Measurements from ENCODE around the gene NEK5. TPM values are rescaled to one million over a fixed set of nuclear protein-coding genes. Genes with fewer than 3 reads are reported as not detected.
A peak's percentile ranks its signal among the peaks of the same experiment; 100 is the strongest.
"Not testable (repeated sequence)": the region's sequence is repeated elsewhere in the genome, so short reads cannot be mapped to it uniquely, and the experiment has no call there.

Gene NEK5
- total RNA-seq, 1 experiment from 2014 or later = 0.07 TPM

DNA sequence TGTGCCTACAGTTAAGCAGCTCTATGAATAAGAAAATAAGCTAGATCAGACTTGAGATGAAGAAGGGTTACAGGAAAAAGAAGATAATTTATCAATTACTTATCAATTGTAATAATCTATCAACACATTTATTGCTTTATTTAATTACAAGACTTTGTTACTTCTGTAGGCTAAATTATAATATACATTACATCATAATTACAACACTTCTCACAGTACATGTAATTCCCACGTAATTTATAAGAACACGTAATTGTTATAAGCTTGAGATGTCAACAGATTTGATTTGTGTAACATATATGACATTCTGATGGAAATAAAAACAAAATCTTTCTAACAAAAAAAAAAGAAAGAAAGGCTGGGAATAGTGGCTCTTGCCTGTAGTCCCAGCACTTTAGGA, 36.8 kb downstream of the NEK5 start:
- H3K4me2 ChIP-seq (ENCODE audit: low read length) = no peak overlapping the region
- TF ChIP-seq EZH2phosphoT487 (IDR thresholded peaks at IDR 0.05; ENCODE audit: borderline replicate concordance, low read length) = no peak
- TF ChIP-seq, protein P1, sequence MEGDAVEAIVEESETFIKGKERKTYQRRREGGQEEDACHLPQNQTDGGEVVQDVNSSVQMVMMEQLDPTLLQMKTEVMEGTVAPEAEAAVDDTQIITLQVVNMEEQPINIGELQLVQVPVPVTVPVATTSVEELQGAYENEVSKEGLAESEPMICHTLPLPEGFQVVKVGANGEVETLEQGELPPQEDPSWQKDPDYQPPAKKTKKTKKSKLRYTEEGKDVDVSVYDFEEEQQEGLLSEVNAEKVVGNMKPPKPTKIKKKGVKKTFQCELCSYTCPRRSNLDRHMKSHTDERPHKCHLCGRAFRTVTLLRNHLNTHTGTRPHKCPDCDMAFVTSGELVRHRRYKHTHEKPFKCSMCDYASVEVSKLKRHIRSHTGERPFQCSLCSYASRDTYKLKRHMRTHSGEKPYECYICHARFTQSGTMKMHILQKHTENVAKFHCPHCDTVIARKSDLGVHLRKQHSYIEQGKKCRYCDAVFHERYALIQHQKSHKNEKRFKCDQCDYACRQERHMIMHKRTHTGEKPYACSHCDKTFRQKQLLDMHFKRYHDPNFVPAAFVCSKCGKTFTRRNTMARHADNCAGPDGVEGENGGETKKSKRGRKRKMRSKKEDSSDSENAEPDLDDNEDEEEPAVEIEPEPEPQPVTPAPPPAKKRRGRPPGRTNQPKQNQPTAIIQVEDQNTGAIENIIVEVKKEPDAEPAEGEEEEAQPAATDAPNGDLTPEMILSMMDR (conservative IDR thresholded peaks at IDR 0.05; ENCODE audit: low read depth, low read length) = no peak
- no peak for TF ChIP-seq EZH2 (IDR thresholded peaks at IDR 0.05; ENCODE audit: low read length, unreplicated experiment)
- H2AFZ ChIP-seq (ENCODE audit: low read length) = no peak overlapping the region
- H3K36me3 ChIP-seq (ENCODE audit: low read depth, low read length) = no peaks in the 10 kb centered on the region
- no TSS peak for BruUV-seq (replicated peaks)
- H3K9me2 ChIP-seq (replicated peaks; ENCODE audit: low read length) = no peaks in the 10 kb centered on the region
- CTCF ChIA-PET = no interaction called here
- ATAC-seq = no peak
- no peaks in the 10 kb centered on the region for H3F3A ChIP-seq (ENCODE audit: low read length, unreplicated experiment)
- POLR2A ChIA-PET (ENCODE audit: unreplicated experiment) = no interaction called here
- no peak overlapping the region for H3K4me3 ChIP-seq (ENCODE audit: low read length)
- intact Hi-C loops (cut with micrococcal nuclease) = no loop called here
- no peaks in the 10 kb centered on the region for H3K9me3 ChIP-seq (ENCODE audit: low read length)
- DNase-seq = no peak
- H3K4me1 ChIP-seq (ENCODE audit: insufficient read depth, low read length) = no peaks in the 10 kb centered on the region
- H3K27me3 ChIP-seq (ENCODE audit: low read length) = no peaks in the 10 kb centered on the region
- H3K9ac ChIP-seq (ENCODE audit: low read length) = no peak overlapping the region
- H3K79me2 ChIP-seq (ENCODE audit: low read length) = no peaks in the 10 kb centered on the region
- H3K27ac ChIP-seq (ENCODE audit: low read length) = no peak overlapping the region
- H4K20me1 ChIP-seq (ENCODE audit: low read length) = no peaks in the 10 kb centered on the region

DNA sequence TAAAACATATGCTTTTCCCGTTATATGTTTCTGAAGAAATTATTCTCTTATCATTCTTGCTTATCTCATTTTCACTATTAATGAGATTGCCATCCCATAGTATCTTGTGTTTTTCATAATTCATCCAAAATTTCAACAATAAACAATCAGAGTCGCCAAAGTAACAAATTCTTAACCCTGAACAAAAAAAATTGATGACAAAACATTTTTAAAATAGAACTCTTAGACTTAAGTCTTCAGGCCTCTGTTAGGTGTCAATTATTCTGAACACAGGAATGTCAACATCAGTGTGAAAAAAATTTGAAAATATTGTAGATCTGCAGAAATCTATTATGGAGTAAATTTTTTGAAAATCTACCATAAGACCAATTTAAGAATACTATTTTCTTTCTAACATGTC, 37.4 kb downstream of the NEK5 start:
- H3K27ac ChIP-seq (ENCODE audit: low read length) = no peak overlapping the region
- no peak for DNase-seq
- H3K4me3 ChIP-seq (ENCODE audit: low read length) = no peak overlapping the region
- no peaks in the 10 kb centered on the region for H3K79me2 ChIP-seq (ENCODE audit: low read length)
- ChIA-PET CTCF (no interaction called here), POLR2A (ENCODE audit: unreplicated experiment) (no interaction called here)
- no peak overlapping the region for H3K4me2 ChIP-seq (ENCODE audit: low read length)
- intact Hi-C loops (cut with micrococcal nuclease) = no loop called here
- H3K27me3 ChIP-seq (ENCODE audit: low read length) = no peaks in the 10 kb centered on the region
- H3F3A ChIP-seq (ENCODE audit: low read length, unreplicated experiment) = no peaks in the 10 kb centered on the region
- no peaks in the 10 kb centered on the region for H3K9me3 ChIP-seq (ENCODE audit: low read length)
- no TSS peak for BruUV-seq (replicated peaks)
- no peak for TF ChIP-seq EZH2phosphoT487 (IDR thresholded peaks at IDR 0.05; ENCODE audit: borderline replicate concordance, low read length)
- TF ChIP-seq, protein P1 (conservative IDR thresholded peaks at IDR 0.05; ENCODE audit: low read depth, low read length) = no peak
- no peak for TF ChIP-seq EZH2 (IDR thresholded peaks at IDR 0.05; ENCODE audit: low read length, unreplicated experiment)
- H3K9me2 ChIP-seq (replicated peaks; ENCODE audit: low read length) = no peaks in the 10 kb centered on the region
- H2AFZ ChIP-seq (ENCODE audit: low read length) = no peak overlapping the region
- H4K20me1 ChIP-seq (ENCODE audit: low read length) = no peaks in the 10 kb centered on the region
- no peaks in the 10 kb centered on the region for H3K36me3 ChIP-seq (ENCODE audit: low read depth, low read length)
- H3K4me1 ChIP-seq (ENCODE audit: insufficient read depth, low read length) = no peaks in the 10 kb centered on the region
- no peak overlapping the region for H3K9ac ChIP-seq (ENCODE audit: low read length)
- ATAC-seq = no peak

DNA sequence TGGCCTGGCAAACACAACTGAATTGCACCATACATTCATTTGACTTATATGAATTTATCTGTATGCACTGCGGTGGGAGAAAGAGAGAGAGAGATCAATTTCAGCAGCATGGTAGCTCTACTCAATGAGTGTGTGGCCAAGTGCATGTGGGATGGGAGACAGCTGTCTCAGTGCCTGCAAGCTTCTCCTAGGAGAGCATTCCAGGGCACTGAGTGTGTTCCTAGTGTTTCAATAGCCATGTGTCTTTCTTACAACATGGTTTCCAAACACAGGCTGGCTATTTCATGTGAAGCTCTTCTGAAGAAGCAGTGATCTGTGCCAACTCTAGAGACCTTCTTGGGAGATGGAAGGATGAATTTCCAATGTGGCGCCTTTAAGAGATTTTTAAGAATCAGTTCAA, 43.5 kb downstream of the NEK5 start:
- Histone ChIP-seq H3K9me3 (ENCODE audit: low read length) (no peaks in the 10 kb centered on the region), H3K9ac (ENCODE audit: low read length) (no peak overlapping the region), H4K20me1 (ENCODE audit: low read length) (no peaks in the 10 kb centered on the region), H3K9me2 (replicated peaks; ENCODE audit: low read length) (no peaks in the 10 kb centered on the region), H3K27me3 (ENCODE audit: low read length) (no peaks in the 10 kb centered on the region), H3F3A (ENCODE audit: low read length, unreplicated experiment) (no peaks in the 10 kb centered on the region), H3K79me2 (ENCODE audit: low read length) (no peaks in the 10 kb centered on the region), H3K4me1 (ENCODE audit: insufficient read depth, low read length) (no peaks in the 10 kb centered on the region), H3K4me2 (ENCODE audit: low read length) (no peak overlapping the region), H3K27ac (ENCODE audit: low read length) (no peak overlapping the region), H2AFZ (ENCODE audit: low read length) (no peak overlapping the region), H3K36me3 (ENCODE audit: low read depth, low read length) (no peaks in the 10 kb centered on the region), H3K4me3 (ENCODE audit: low read length) (no peak overlapping the region)
- ATAC-seq = peak; percentile 42; the same call in 1 of the 2 replicates
- CTCF ChIA-PET = no interaction called here
- DNase-seq = no peak
- TF ChIP-seq, protein P1 (conservative IDR thresholded peaks at IDR 0.05; ENCODE audit: low read depth, low read length) = no peak
- TF ChIP-seq EZH2phosphoT487 (IDR thresholded peaks at IDR 0.05; ENCODE audit: borderline replicate concordance, low read length) (no peak), EZH2 (IDR thresholded peaks at IDR 0.05; ENCODE audit: low read length, unreplicated experiment) (no peak)
- no TSS peak for BruUV-seq (replicated peaks)
- intact Hi-C loops (cut with micrococcal nuclease) = no loop called here
- POLR2A ChIA-PET (ENCODE audit: unreplicated experiment) = no interaction called here

DNA sequence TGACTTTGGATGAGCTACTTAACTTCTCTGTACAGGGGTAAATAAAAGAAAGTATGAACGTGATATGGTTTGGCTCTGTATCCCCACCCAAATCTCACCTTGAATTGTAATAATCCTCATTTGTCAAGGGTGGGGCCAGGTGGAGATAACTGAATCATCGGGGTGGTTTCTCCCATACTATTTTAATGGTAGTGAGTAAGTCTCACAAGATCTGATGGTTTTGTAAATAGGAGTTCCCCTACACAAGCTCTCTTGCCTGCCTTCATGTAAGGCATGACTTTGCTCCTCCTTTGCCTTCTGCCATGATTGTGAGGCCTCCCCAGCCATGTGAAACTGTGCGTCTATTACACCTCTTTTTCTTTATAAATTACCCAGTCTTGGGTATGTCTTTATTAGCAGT, 43.9 kb downstream of the NEK5 start:
- H3K36me3 ChIP-seq (ENCODE audit: low read depth, low read length); H3K27ac ChIP-seq (ENCODE audit: low read length); H3F3A ChIP-seq (ENCODE audit: low read length, unreplicated experiment); H3K27me3 ChIP-seq (ENCODE audit: low read length); H3K9me2 ChIP-seq (replicated peaks; ENCODE audit: low read length); BruUV-seq (replicated peaks); H2AFZ ChIP-seq (ENCODE audit: low read length); H4K20me1 ChIP-seq (ENCODE audit: low read length); H3K79me2 ChIP-seq (ENCODE audit: low read length); intact Hi-C loops (cut with micrococcal nuclease); H3K9me3 ChIP-seq (ENCODE audit: low read length); CTCF ChIA-PET; H3K4me2 ChIP-seq (ENCODE audit: low read length); POLR2A ChIA-PET (ENCODE audit: unreplicated experiment); H3K4me1 ChIP-seq (ENCODE audit: insufficient read depth, low read length); H3K9ac ChIP-seq (ENCODE audit: low read length); H3K4me3 ChIP-seq (ENCODE audit: low read length): not testable (repeated sequence)
- ATAC-seq = peak; percentile 40
- peak; percentile 3 for DNase-seq
